ENCODE measurements around the gene KCNJ14. TPM values are rescaled to one million over a fixed set of nuclear protein-coding genes. Genes with fewer than 3 reads are reported as not detected.

KCNJ14 gene
- total RNA-seq, 1 donor from 2014 or later: 3.7 TPM

DNA sequence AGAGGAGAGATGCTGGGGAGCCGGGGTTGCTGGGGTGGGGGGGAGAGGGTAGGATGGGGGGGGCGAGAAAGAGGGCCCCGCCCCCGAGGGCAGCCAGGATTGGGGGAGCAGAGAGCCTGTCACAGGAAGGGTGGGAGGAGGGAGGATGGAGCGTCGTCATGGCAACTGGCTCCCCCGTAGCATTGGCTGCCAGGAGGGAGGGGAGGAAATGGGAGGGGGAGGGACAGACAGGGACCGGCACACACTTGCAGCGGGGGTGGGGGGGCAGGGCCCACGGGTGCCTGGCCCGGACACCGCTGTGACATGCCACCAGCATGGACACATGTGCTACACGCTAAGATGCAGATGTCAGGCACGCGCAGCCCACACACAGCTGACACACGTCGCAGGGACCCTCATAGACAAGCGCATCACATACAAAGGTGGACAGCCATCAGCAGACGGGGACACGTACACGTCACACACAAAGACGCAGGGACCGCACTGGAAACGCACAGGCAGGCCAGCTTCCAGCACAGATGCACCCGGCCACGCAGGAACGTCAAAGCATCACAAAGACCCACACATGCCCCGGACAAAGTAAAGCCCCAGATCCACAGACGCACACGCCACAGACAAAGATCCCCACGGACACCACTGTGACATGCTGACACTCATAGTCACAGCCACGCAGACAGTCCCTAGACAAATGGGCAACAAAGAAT is 56.6 kb downstream of the KCNJ14 start, which contains the start of gene LMTK3:
Gene LMTK3 (minus strand): TSS at position 36 of the 704 bp plus-strand sequence. CDS start 259 bp downstream, outside the sequence.
- no peaks in the 10 kb centered on the region for H3K9me3 ChIP-seq
- no peak for TF ChIP-seq POLR2AphosphoS5 (IDR thresholded peaks at IDR 0.05; ENCODE audit: insufficient read depth in 1 of 2, low read depth in 1 of 2)
- no peak for TF ChIP-seq POLR2A (IDR thresholded peaks at IDR 0.05)
- TF ChIP-seq, protein P1, sequence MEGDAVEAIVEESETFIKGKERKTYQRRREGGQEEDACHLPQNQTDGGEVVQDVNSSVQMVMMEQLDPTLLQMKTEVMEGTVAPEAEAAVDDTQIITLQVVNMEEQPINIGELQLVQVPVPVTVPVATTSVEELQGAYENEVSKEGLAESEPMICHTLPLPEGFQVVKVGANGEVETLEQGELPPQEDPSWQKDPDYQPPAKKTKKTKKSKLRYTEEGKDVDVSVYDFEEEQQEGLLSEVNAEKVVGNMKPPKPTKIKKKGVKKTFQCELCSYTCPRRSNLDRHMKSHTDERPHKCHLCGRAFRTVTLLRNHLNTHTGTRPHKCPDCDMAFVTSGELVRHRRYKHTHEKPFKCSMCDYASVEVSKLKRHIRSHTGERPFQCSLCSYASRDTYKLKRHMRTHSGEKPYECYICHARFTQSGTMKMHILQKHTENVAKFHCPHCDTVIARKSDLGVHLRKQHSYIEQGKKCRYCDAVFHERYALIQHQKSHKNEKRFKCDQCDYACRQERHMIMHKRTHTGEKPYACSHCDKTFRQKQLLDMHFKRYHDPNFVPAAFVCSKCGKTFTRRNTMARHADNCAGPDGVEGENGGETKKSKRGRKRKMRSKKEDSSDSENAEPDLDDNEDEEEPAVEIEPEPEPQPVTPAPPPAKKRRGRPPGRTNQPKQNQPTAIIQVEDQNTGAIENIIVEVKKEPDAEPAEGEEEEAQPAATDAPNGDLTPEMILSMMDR (IDR thresholded peaks at IDR 0.05): no peak
- DNase-seq (ENCODE audit: extremely low spot score in 2 of 2): no peak
- peaks cover 4% of the 10 kb centered on the region for H3K27me3 ChIP-seq
- peaks cover 18% of the 10 kb centered on the region for H3K4me1 ChIP-seq
- H3K27ac ChIP-seq: no peak within 1 kb of the TSS
- intact Hi-C loops (cut with DNase I): no loop called here
- H3K4me3 ChIP-seq: peak within 1 kb of the TSS; percentile 1 to 23
- no peaks in the 10 kb centered on the region for H3K36me3 ChIP-seq

DNA sequence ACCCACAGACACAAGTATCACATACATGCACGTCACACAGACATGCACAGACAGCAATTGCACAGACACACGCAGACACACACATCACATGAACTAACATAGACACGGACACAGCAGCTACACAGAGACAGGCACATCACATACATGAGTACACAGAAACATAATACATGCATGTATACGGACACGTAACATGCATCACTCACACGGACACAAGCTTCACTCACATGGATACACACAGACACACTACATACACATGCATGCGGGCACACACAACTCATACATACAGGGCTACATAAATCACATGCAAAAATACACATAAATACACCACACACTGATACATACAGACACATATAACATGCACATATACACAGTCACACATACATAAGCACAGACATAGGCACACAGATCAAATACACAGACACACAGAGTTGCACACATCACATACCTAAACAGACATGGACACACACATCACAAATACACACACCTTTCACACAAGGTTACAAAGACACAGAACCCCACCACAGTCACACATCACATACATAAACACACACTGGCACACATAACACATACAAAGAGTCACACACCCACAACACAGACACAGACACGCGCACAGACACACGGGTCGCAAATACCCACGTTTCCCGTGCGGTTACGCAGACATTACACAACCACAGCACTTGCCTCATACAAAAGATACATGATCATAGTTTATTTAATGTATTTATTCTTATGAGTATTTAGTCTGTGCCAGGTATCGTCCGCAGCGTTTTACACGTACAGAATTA is 57.3 kb downstream of the KCNJ14 start:
- DNase-seq (ENCODE audit: extremely low spot score in 2 of 2): no peak
- H3K36me3 ChIP-seq: no peaks in the 10 kb centered on the region
- H3K9me3 ChIP-seq: no peaks in the 10 kb centered on the region
- H3K4me3 ChIP-seq: no peak overlapping the region
- TF ChIP-seq, protein P1 (IDR thresholded peaks at IDR 0.05): no peak
- TF ChIP-seq POLR2A (IDR thresholded peaks at IDR 0.05) (no peak), POLR2AphosphoS5 (IDR thresholded peaks at IDR 0.05; ENCODE audit: insufficient read depth in 1 of 2, low read depth in 1 of 2) (no peak)
- H3K27me3 ChIP-seq: peaks cover 4% of the 10 kb centered on the region
- H3K27ac ChIP-seq: no peak overlapping the region
- H3K4me1 ChIP-seq: peaks cover 18% of the 10 kb centered on the region
- intact Hi-C loops (cut with DNase I): no loop called here

- TF ChIP-seq POLR2AphosphoS5 (IDR thresholded peaks at IDR 0.05; ENCODE audit: insufficient read depth in 1 of 2, low read depth in 1 of 2): peak in 1 of 2 donors; percentile 16
- TF ChIP-seq, protein P1 (IDR thresholded peaks at IDR 0.05): no peak
- no peak for DNase-seq (ENCODE audit: extremely low spot score in 2 of 2)
- intact Hi-C loops (cut with DNase I): no loop called here
- no peaks in the 10 kb centered on the region for H3K9me3 ChIP-seq
- no peak overlapping the region for H3K27ac ChIP-seq
- H3K36me3 ChIP-seq: no peaks in the 10 kb centered on the region
- H3K4me3 ChIP-seq: peak overlapping the region; percentile 52 to 60
- H3K4me1 ChIP-seq: peaks cover 18% of the 10 kb centered on the region
- H3K27me3 ChIP-seq: peaks cover 4% of the 10 kb centered on the region
Observed at GRCh38 chr19:48513289-48514122, 58.1 kb downstream of the KCNJ14 start.

DNA sequence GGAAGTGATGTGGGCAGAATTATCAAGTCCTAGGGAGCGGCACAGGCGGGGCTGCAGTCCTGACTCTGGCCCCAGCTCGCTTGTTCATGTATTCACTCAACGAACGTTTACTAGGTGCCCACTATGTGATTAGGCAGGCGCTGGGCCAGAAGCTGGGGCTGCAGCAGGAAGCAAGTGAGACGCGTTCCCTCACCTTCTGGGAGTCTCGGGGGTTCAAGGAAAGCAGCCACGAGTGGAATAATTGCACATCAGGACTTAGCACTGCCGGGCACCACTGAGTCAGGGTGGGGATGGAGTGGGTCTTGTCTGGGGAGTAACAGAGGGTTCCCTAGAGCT is 58.7 kb downstream of the KCNJ14 start:
- H3K36me3 ChIP-seq: no peaks in the 10 kb centered on the region
- no peaks in the 10 kb centered on the region for H3K9me3 ChIP-seq
- intact Hi-C loops (cut with DNase I): no loop called here
- H3K4me1 ChIP-seq: peaks cover 18% of the 10 kb centered on the region
- TF ChIP-seq, protein P1 (IDR thresholded peaks at IDR 0.05): no peak
- no peak for TF ChIP-seq POLR2A (IDR thresholded peaks at IDR 0.05)
- TF ChIP-seq POLR2AphosphoS5 (IDR thresholded peaks at IDR 0.05; ENCODE audit: insufficient read depth in 1 of 2, low read depth in 1 of 2): no peak
- no peak overlapping the region for H3K4me3 ChIP-seq
- H3K27me3 ChIP-seq: peaks cover 4% of the 10 kb centered on the region
- no peak for DNase-seq (ENCODE audit: extremely low spot score in 2 of 2)
- no peak overlapping the region for H3K27ac ChIP-seq

Data from vagina (tissue), 2 donors.